Pancreas (tissue), 10 donors: ENCODE measurements around the gene CHADL. TPM values are rescaled to one million over a fixed set of nuclear protein-coding genes. Genes with fewer than 3 reads are reported as not detected.

Experiments used
- ATAC-seq, 4 donors: fragments of 200-7000 bp; cut with Tn5 transposase; one replicate each; pipeline versions ENCODE4 v1.8.0 to v1.9.1; 2020; ENCODE audit warnings: mild to moderate bottlenecking in 4 of 4, moderate library complexity in 4 of 4
- DNase-seq, 6 donors: peaks; one replicate each; pipeline ENCODE4 v3.0.0-alpha.2; 2020
- FAIRE-seq: peaks from 2 replicates; lab custom pipeline; 2012; peaks lifted over from hg19 to GRCh38; lab: Jason Lieb, UNC
- H3K27ac ChIP-seq, 4 donors: fragments of 200-600 bp; sonication (generic); 1 replicate in 3 of 4; 2 replicates in 1 of 4; pipeline versions ENCODE4 v1.5.0 to v1.8.0; 2020
- H3K27me3 ChIP-seq, 4 donors: fragments of 200-600 bp; one replicate each; pipeline ENCODE4 v1.8.0; 2021
- H3K36me3 ChIP-seq, 3 donors: fragments of 200-600 bp; sonication (generic) in 1 of 3; one replicate each; pipeline versions ENCODE4 v1.5.0 to v1.8.0; 2020 to 2021
- H3K4me1 ChIP-seq, 3 donors: fragments of 200-600 bp; one replicate each; pipeline ENCODE4 v1.8.0; 2021
- H3K4me3 ChIP-seq, 4 donors: fragments of 200-600 bp; sonication (generic) in 2 of 4; one replicate each; pipeline versions ENCODE4 v1.5.0 to v1.8.0; 2020 to 2021
- H3K9me3 ChIP-seq, 4 donors: fragments of 200-600 bp; one replicate each; pipeline ENCODE4 v1.8.0; 2021
- CTCF ChIP-seq, 4 donors: fragments of 200-600 bp; sonication (generic) in 3 of 4; IDR thresholded peaks; one replicate each; pipeline versions ENCODE4 v1.5.0 to v1.8.0; 2021; ENCODE audit warnings: antibody characterized with exemption in 4 of 4
- WGBS, 2 donors: extraction: QIAGEN DNeasy Blood & Tissue Kit; methylation state at CpG; one replicate each; pipeline ENCODE4 v1.1.7; 2013; 5-methylcytosine and 5-hydroxymethylcytosine counted together
- intact Hi-C, 3 donors: fragments of 100-400 bp; cut with DNase I; formaldehyde crosslinking; loops; one replicate each; pipeline versions ENCODE4 v1.11.1 to v1.14.2; 2022
- polyA plus RNA-seq, 2 donors: library from polyadenylated mRNA; stranded (reverse); fragments of 200-250 nt; gene quantifications; one replicate each; pipeline ENCODE4 v1.2.3, GENCODE V29; 2013
- total RNA-seq, 6 donors: library from RNA; stranded (reverse); fragmentation: NEBNext Ultra II Directional in 4 of 6; extraction: Animal tissue kit (Norgen Biotek cat#: 25700) in 4 of 6; gene quantifications; one replicate each; pipeline versions ENCODE4 v1.2.1 to v1.2.4, GENCODE V29; 2021 to 2023
- donor health status: healthy with polysubstance abuse.
- donor health status: DM: no; HTN: no; CAD: no; lungs with moderate emphysema.
- donor health status: DM: no; HTN: no; CAD: no.
- donor health status: control.
- donor health status: control.
- donor health status: Bipolar disorder and iron deficiency.
- donor health status: DM: yes; HTN: yes; CAD: no.
- donor health status: DM: no; HTN: no; CAD: no.
- donor health status: DM: no; HTN: no; CAD: no.
- donor health status: DM: yes; HTN: yes; CAD: no.

Gene CHADL
- total and polyA plus RNA-seq, 8 donors: 0.95 to 4.9 (median 2.2) TPM

- 93 to 94% methylated on average over 6 of the region's 6 CpGs for WGBS, 2 donors
- no peaks in the 10 kb centered on the region for H3K27me3 ChIP-seq
- no peaks in the 10 kb centered on the region for H3K9me3 ChIP-seq
- DNase-seq: no peak
- no peak for TF ChIP-seq CTCF (IDR thresholded peaks at IDR 0.05)
- H3K27ac ChIP-seq: no peak overlapping the region
- H3K4me1 ChIP-seq: no peaks in the 10 kb centered on the region
- peaks cover 0 to 7% (median 4%) of the 10 kb centered on the region in 3 donors for H3K36me3 ChIP-seq
- ATAC-seq: no peak
- no peak overlapping the region for H3K4me3 ChIP-seq
- intact Hi-C loops: no loop called here
- FAIRE-seq: no peak
These were observed 2.6 kb upstream of the CHADL start for GRCh38 chr22:41243361-41243760.

DNA sequence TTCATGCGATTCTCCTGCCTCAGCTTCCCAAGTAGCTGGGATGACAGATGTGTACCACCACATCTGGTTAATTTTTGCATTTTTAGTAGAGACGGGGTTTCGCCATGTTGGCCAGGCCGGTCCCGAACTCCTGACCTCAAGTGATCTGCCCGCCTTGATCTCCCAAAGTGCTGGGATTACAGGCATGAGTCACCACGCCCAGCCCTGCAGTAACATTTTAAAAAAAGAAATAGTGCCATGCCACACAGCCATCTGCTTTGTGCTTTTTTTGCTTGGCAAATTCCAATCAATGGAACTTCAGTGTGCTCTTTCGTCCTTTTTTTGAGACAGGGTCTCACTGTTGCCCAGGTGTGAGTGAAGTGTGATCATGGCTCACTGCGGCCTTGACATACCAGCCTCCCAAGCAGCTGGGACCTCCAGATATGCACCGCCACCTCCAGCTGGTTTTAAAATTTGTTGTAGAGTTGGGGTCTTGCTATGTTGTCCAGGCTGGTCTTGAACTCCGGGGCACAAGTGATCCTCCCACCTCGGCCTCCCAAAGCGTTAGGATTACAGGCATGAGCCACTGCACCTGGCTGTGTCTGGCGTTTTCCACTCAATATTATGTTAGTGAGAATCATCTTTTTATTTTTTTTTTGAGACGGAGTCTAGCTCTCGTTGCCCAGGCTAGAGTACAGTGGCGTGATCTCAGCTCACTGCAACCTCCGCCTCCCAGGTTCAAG, 1.8 kb upstream of the CHADL start:
- H3K36me3 ChIP-seq: peaks cover 0 to 7% (median 0%) of the 10 kb centered on the region in 3 donors
- no peak for DNase-seq
- intact Hi-C loops: no loop called here
- H3K9me3 ChIP-seq: no peaks in the 10 kb centered on the region
- no peak overlapping the region for H3K4me3 ChIP-seq
- no peak for ATAC-seq
- TF ChIP-seq CTCF (IDR thresholded peaks at IDR 0.05): no peak
- H3K4me1 ChIP-seq: no peaks in the 10 kb centered on the region
- FAIRE-seq: no peak
- H3K27ac ChIP-seq: no peak overlapping the region
- WGBS, 2 donors: 95 to 96% methylated on average over 18 of the region's 18 CpGs
- H3K27me3 ChIP-seq: no peaks in the 10 kb centered on the region

DNA sequence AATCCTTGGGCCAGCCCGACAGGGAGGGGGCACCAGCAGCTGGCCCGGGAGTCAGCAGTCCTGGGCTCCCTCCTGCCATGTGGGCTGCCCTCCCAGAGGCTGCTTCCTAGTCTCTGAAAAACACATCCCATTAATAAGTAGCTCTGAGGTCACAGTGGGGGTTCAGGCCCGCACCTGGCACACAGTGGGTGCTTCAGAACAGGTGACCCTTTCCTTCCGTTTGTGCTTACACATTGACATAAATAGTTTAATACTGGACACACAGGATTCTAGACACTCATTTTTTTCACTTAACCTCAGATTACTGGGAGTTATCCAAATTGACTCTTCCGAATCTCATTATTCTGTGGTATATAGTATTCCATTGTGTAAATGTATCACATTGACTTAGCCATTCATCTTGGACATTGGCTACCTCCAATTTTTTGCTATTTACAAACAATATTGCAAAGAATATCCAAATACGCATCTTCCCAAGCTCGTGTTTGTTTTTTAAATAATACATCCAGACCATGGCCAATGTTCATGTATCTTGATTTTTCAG, 474 bp upstream of the CHADL start:
- Histone ChIP-seq H3K27me3 (no peaks in the 10 kb centered on the region), H3K9me3 (no peaks in the 10 kb centered on the region), H3K36me3 (peaks cover 0 to 4% (median 0%) of the 10 kb centered on the region in 3 donors), H3K4me3 (no peak overlapping the region), H3K4me1 (peaks cover 5 to 10% (median 8%) of the 10 kb centered on the region in 3 donors), H3K27ac (no peak overlapping the region)
- WGBS, 2 donors: 81 to 83% methylated on average over 7 of the region's 7 CpGs
- FAIRE-seq: no peak
- intact Hi-C loops: no loop called here
- DNase-seq: no peak
- no peak for TF ChIP-seq CTCF (IDR thresholded peaks at IDR 0.05)
- no peak for ATAC-seq

- Histone ChIP-seq H3K27ac (no peak overlapping the region), H3K36me3 (no peaks in the 10 kb centered on the region), H3K27me3 (no peaks in the 10 kb centered on the region), H3K4me1 (peaks cover 5 to 10% (median 8%) of the 10 kb centered on the region in 3 donors), H3K9me3 (no peaks in the 10 kb centered on the region), H3K4me3 (no peak overlapping the region)
- ATAC-seq: no peak
- DNase-seq: no peak
- 77 to 80% methylated on average over 16 of the region's 16 CpGs for WGBS, 2 donors
- intact Hi-C loops: loop anchor here in 2 of 3 donors (10.0 kb wide), 1 partner anchor 315 kb away; no protein-coding TSS in a partner anchor
- TF ChIP-seq CTCF (IDR thresholded peaks at IDR 0.05): no peak
- FAIRE-seq: no peak
These were observed 1.1 kb downstream of the CHADL start for GRCh38 chr22:41239443-41240128.
